B cell (primary cell): Measurements from ENCODE around the gene APCDD1L. TPM values are rescaled to one million over a fixed set of nuclear protein-coding genes. Genes with fewer than 3 reads are reported as not detected.

ENCODE experiments used
- ATAC-seq: fragments of 200-7000 bp; cut with Tn5 transposase; one replicate; pipeline ENCODE4 v1.10.0; 2021; ENCODE audit warnings: low read depth, mild to moderate bottlenecking, moderate number of reproducible peaks, moderate library complexity
- CTCF ChIA-PET: fragments of 350-600 bp; sonication (Branson Sonifier 250); formaldehyde crosslinking; loops from one replicate; lab custom pipeline; 2021; ENCODE audit warnings: antibody characterized with exemption, inconsistent platforms; lab: Charles Lee
- POLR2A ChIA-PET: fragments of 350-600 bp; sonication (Branson Sonifier 250); formaldehyde crosslinking; loops from one replicate; lab custom pipeline; 2021; ENCODE audit warnings: antibody characterized with exemption; lab: Charles Lee
- DNase-seq: peaks from one replicate; pipeline ENCODE4 v3.0.0; 2013
- H2AFZ ChIP-seq: 2 replicates; pipeline ENCODE4 v1.6.1; 2012; ENCODE audit warnings: mild to moderate bottlenecking, low read depth, low read length; ENCODE audit not compliant: insufficient read depth, poor library complexity, severe bottlenecking
- H3K27ac ChIP-seq, 2 donors: 1 replicate in 1 of 2; 2 replicates in 1 of 2; pipeline ENCODE4 v1.5.1; 2012 to 2013; ENCODE audit warnings: low read length in 2 of 2, mild to moderate bottlenecking in 2 of 2, moderate library complexity in 1 of 2
- H3K27me3 ChIP-seq, 4 experiments: fragments of 200-600 bp in 1 of 4; sonication (generic) in 1 of 4; replicated peaks in 1 of 4; 1 replicate in 2 of 4; 2 replicates in 2 of 4; pipeline versions ENCODE4 v1.6.1 to v1.7.0; 2013 to 2016; ENCODE audit warnings: low read length in 3 of 4, mild to moderate bottlenecking in 2 of 4, mixed read lengths in 1 of 4, moderate library complexity in 1 of 4; ENCODE audit not compliant: insufficient read depth in 4 of 4, control insufficient read depth in 3 of 4; ENCODE audit errors: control extremely low read depth in 1 of 4
- H3K36me3 ChIP-seq, 2 experiments: replicated peaks in 1 of 2; 1 replicate in 1 of 2; 2 replicates in 1 of 2; pipeline versions ENCODE4 v1.6.1 to v1.7.1; 2013; ENCODE audit warnings: low read length in 1 of 2; ENCODE audit not compliant: insufficient read depth in 2 of 2, control insufficient read depth in 1 of 2; ENCODE audit errors: control extremely low read depth in 1 of 2, extremely low read depth in 1 of 2
- H3K4me1 ChIP-seq, 2 donors: fragments of 200-600 bp in 1 of 2; sonication (generic) in 1 of 2; 1 replicate in 1 of 2; 2 replicates in 1 of 2; pipeline versions ENCODE4 v1.5.1 to v1.6.1; 2013 to 2017; ENCODE audit warnings: low read length in 2 of 2; ENCODE audit not compliant: control insufficient read depth in 2 of 2, insufficient read depth in 2 of 2
- H3K4me2 ChIP-seq: replicated peaks from 2 replicates; pipeline ENCODE3; 2012; ENCODE audit warnings: mild to moderate bottlenecking, low read depth, low read length; ENCODE audit not compliant: poor library complexity, severe bottlenecking
- H3K4me3 ChIP-seq, 5 experiments: fragments of 200-600 bp in 1 of 5; sonication (generic) in 1 of 5; 1 replicate in 3 of 5; 2 replicates in 2 of 5; pipeline versions ENCODE4 v1.5.1 to v1.7.0; 2011 to 2016; ENCODE audit warnings: low read length in 4 of 5, mild to moderate bottlenecking in 4 of 5, low read depth in 2 of 5, control low read depth in 1 of 5, moderate library complexity in 1 of 5; ENCODE audit not compliant: insufficient read depth in 1 of 5; ENCODE audit errors: control extremely low read depth in 1 of 5, extremely low read depth in 1 of 5
- H3K79me2 ChIP-seq: fragments of 200-600 bp; sonication (generic); one replicate; pipeline ENCODE4 v1.6.0; 2016; ENCODE audit warnings: low read length; ENCODE audit not compliant: control insufficient read depth, insufficient read depth
- H3K9ac ChIP-seq: fragments of 200-600 bp; sonication (generic); 2 replicates; pipeline ENCODE4 v1.6.1; 2017; ENCODE audit warnings: mild to moderate bottlenecking, low read length, moderate library complexity
- H3K9me3 ChIP-seq, 3 donors: one replicate each; pipeline versions ENCODE4 v1.6.1 to v1.7.1; 2013; ENCODE audit warnings: low read length in 2 of 3; ENCODE audit not compliant: control insufficient read depth in 2 of 3, insufficient read depth in 1 of 3; ENCODE audit errors: control extremely low read depth in 1 of 3
- H4K20me1 ChIP-seq: 2 replicates; pipeline ENCODE4 v1.6.0; 2012; ENCODE audit warnings: mild to moderate bottlenecking, low read length; ENCODE audit not compliant: insufficient read depth, control insufficient read depth, poor library complexity, severe bottlenecking
- H3K27ac Mint-ChIP-seq: one replicate; pipeline ENCODE4 v1.8.0; 2021; ENCODE audit warnings: mixed read lengths
- H3K27me3 Mint-ChIP-seq: one replicate; pipeline ENCODE4 v1.8.0; 2021; ENCODE audit warnings: mixed read lengths
- H3K4me1 Mint-ChIP-seq: one replicate; pipeline ENCODE4 v1.8.0; 2021; ENCODE audit warnings: mixed read lengths
- H3K4me3 Mint-ChIP-seq: one replicate; pipeline ENCODE4 v1.8.0; 2021; ENCODE audit warnings: mixed read lengths
- H3K9me3 Mint-ChIP-seq: one replicate; pipeline ENCODE4 v1.8.0; 2022; ENCODE audit warnings: mixed read lengths; ENCODE audit not compliant: insufficient read depth
- CTCF ChIP-seq: fragments of 200-600 bp; IDR thresholded peaks from one replicate; pipeline ENCODE4 v1.8.0; 2022; ENCODE audit warnings: antibody characterized with exemption, mild to moderate bottlenecking
- EZH2 ChIP-seq: IDR thresholded peaks from 2 replicates; pipeline ENCODE4 v1.6.1; 2012; ENCODE audit warnings: borderline replicate concordance, low read depth, mild to moderate bottlenecking, moderate library complexity, low read length; ENCODE audit not compliant: insufficient read depth, poor library complexity, severe bottlenecking
- WGBS: methylation state at CpG from one replicate; pipeline ENCODE4 v1.1.5; 2013; ENCODE audit warnings: missing lambda C conversion rate; ENCODE audit not compliant: insufficient coverage; 5-methylcytosine and 5-hydroxymethylcytosine counted together
- intact Hi-C: fragments of 100-400 bp; cut with micrococcal nuclease; formaldehyde crosslinking; loops from one replicate; pipeline ENCODE4 v1.10.0; 2022
- polyA plus RNA-seq: library from polyadenylated mRNA; depleted of rRNA; stranded (reverse); fragments of >200 nt; gene quantifications from 2 replicates; pipeline ENCODE4 v1.2.3, GENCODE V29; 2012
- total RNA-seq, 2 donors: library from RNA; stranded (reverse); fragments of 120-200 nt in 1 of 2; gene quantifications; 1 replicate in 1 of 2; 2 replicates in 1 of 2; pipeline versions ENCODE4 v1.2.3 to v1.2.4, GENCODE V29; 2013 to 2022

The APCDD1L gene
- total and polyA plus RNA-seq, 2 donors (not counting 1 experiment from before 2014, with no cell fraction given), result not detected

- CTCF ChIA-PET, result no interaction called here
- DNase-seq, result no peak
- no peaks in the 10 kb centered on the region for H3K79me2 ChIP-seq
- no peaks in the 10 kb centered on the region for H3K4me1 Mint-ChIP-seq
- no peak overlapping the region for H3K4me3 Mint-ChIP-seq
- H3K9me3 Mint-ChIP-seq, result no peaks in the 10 kb centered on the region
- no peak for ATAC-seq
- H3K4me3 ChIP-seq, result no peak overlapping the region
- H3K9me3 ChIP-seq, result peaks cover 0 to 5% (median 0%) of the 10 kb centered on the region in 3 donors
- POLR2A ChIA-PET, result no interaction called here
- no peak for TF ChIP-seq EZH2
- TF ChIP-seq CTCF, result no peak
- no peaks in the 10 kb centered on the region for H3K4me1 ChIP-seq
- H3K27me3 Mint-ChIP-seq, result peaks cover 3% of the 10 kb centered on the region
- no peak overlapping the region for H3K27ac ChIP-seq
- H2AFZ ChIP-seq, result no peak overlapping the region
- no peak overlapping the region for H3K4me2 ChIP-seq
- WGBS, result 96% methylated on average over 19 of the region's 19 CpGs
- no peaks in the 10 kb centered on the region for H3K36me3 ChIP-seq
- intact Hi-C loops, result no loop called here
- H3K27me3 ChIP-seq, result no peaks in the 10 kb centered on the region
- no peaks in the 10 kb centered on the region for H4K20me1 ChIP-seq
- no peak overlapping the region for H3K9ac ChIP-seq
- no peak overlapping the region for H3K27ac Mint-ChIP-seq
Measured at GRCh38 chr20:58470336-58471192, 44.6 kb downstream of the APCDD1L start.

GRCh38 chr20:58469616-58470015 lies 45.6 kb downstream of the APCDD1L start:
- peaks cover 0 to 3% (median 0%) of the 10 kb centered on the region in 3 donors for H3K9me3 ChIP-seq
- H3K79me2 ChIP-seq, result no peaks in the 10 kb centered on the region
- no peak for ATAC-seq
- H3K4me1 ChIP-seq, result no peaks in the 10 kb centered on the region
- H3K4me3 ChIP-seq, result no peak overlapping the region
- no peaks in the 10 kb centered on the region for H3K9me3 Mint-ChIP-seq
- no peak overlapping the region for H3K4me3 Mint-ChIP-seq
- POLR2A ChIA-PET, result no interaction called here
- no peaks in the 10 kb centered on the region for H4K20me1 ChIP-seq
- H3K27ac Mint-ChIP-seq, result no peak overlapping the region
- no peak overlapping the region for H3K27ac ChIP-seq
- H2AFZ ChIP-seq, result no peak overlapping the region
- H3K4me2 ChIP-seq, result no peak overlapping the region
- WGBS, result 93% methylated on average over 12 of the region's 12 CpGs
- H3K36me3 ChIP-seq, result no peaks in the 10 kb centered on the region
- no peaks in the 10 kb centered on the region for H3K27me3 ChIP-seq
- no peak for DNase-seq
- intact Hi-C loops, result no loop called here
- TF ChIP-seq CTCF, result no peak
- TF ChIP-seq EZH2, result no peak
- peaks cover 3% of the 10 kb centered on the region for H3K27me3 Mint-ChIP-seq
- no peaks in the 10 kb centered on the region for H3K4me1 Mint-ChIP-seq
- CTCF ChIA-PET, result no interaction called here
- no peak overlapping the region for H3K9ac ChIP-seq
